ENCODE data around the gene ABHD12B. TPM values are rescaled to one million over a fixed set of nuclear protein-coding genes. Genes with fewer than 3 reads are reported as not detected.

Gene ABHD12B
- total and polyA plus RNA-seq, 9 of the 15 experiments (the other 6 are each of a cell fraction or from before 2014, with no cell fraction given) = not detected

GRCh38 chr14:50926851-50927386, 55.1 kb downstream of the ABHD12B start (continued):
- no peak for TF ChIP-seq ZBTB34 (CRISPR knock-in tag; IDR thresholded peaks at IDR 0.05)
- no peak for TF ChIP-seq TSC22D4 (tag; IDR thresholded peaks at IDR 0.05)
- TF ChIP-seq ETV1 (tag; conservative IDR thresholded peaks at IDR 0.05; ENCODE audit: low read depth) = peak; percentile 79
- TF ChIP-seq FOS (IDR thresholded peaks at IDR 0.05; ENCODE audit: extremely low read depth, insufficient read length) = no peak
- no peak for TF ChIP-seq ZBTB2 (IDR thresholded peaks at IDR 0.05)
- TF ChIP-seq JUNB (CRISPR knock-in tag; conservative IDR thresholded peaks at IDR 0.05) = no peak
- TF ChIP-seq ILK (tag; IDR thresholded peaks at IDR 0.05; ENCODE audit: borderline replicate concordance, low read depth) = no peak
- TF ChIP-seq MITF (IDR thresholded peaks at IDR 0.05) = peak; percentile 73; the same call in 1 of the 2 replicates
- TF ChIP-seq PHF8 (IDR thresholded peaks at IDR 0.05; ENCODE audit: borderline replicate concordance, low read length) = no peak
- TF ChIP-seq POLR2B (IDR thresholded peaks at IDR 0.05; ENCODE audit: low read depth, partially characterized antibody) = no peak
- no peak for TF ChIP-seq ZNF551 (CRISPR knock-in tag; IDR thresholded peaks at IDR 0.05)
- TF ChIP-seq ZFP1 (CRISPR knock-in tag; IDR thresholded peaks at IDR 0.05) = no peak
- TF ChIP-seq ZNF444 (CRISPR knock-in tag; IDR thresholded peaks at IDR 0.05) = no peak
- TF ChIP-seq ZNF431 (CRISPR knock-in tag; IDR thresholded peaks at IDR 0.05) = no peak
- no peak for TF ChIP-seq NUFIP1 (IDR thresholded peaks at IDR 0.05; ENCODE audit: partially characterized antibody)
- no peak for TF ChIP-seq ZNF311 (CRISPR knock-in tag; IDR thresholded peaks at IDR 0.05)
- peak; percentile 54; the same call in 1 of the 2 replicates for TF ChIP-seq CEBPB (tag; IDR thresholded peaks at IDR 0.05)
- no peak for TF ChIP-seq ZZZ3 (IDR thresholded peaks at IDR 0.05)
- no peak for TF ChIP-seq LCOR (CRISPR knock-in tag; IDR thresholded peaks at IDR 0.05)
- peak; percentile 62; the same call in 1 of the 2 replicates for TF ChIP-seq NFE2 (IDR thresholded peaks at IDR 0.05; ENCODE audit: low read depth)
- TF ChIP-seq SIN3A (IDR thresholded peaks at IDR 0.05; ENCODE audit: borderline replicate concordance in 2 of 2, control insufficient read depth in 1 of 2, low read depth in 2 of 2, low read length in 2 of 2) = no peak
- TF ChIP-seq, protein P1, sequence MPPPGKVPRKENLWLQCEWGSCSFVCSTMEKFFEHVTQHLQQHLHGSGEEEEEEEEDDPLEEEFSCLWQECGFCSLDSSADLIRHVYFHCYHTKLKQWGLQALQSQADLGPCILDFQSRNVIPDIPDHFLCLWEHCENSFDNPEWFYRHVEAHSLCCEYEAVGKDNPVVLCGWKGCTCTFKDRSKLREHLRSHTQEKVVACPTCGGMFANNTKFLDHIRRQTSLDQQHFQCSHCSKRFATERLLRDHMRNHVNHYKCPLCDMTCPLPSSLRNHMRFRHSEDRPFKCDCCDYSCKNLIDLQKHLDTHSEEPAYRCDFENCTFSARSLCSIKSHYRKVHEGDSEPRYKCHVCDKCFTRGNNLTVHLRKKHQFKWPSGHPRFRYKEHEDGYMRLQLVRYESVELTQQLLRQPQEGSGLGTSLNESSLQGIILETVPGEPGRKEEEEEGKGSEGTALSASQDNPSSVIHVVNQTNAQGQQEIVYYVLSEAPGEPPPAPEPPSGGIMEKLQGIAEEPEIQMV (tag; conservative IDR thresholded peaks at IDR 0.05; ENCODE audit: low read depth) = no peak
- no peak for TF ChIP-seq ZBED1 (IDR thresholded peaks at IDR 0.05)
- TF ChIP-seq SPI1 (IDR thresholded peaks at IDR 0.05; ENCODE audit: borderline replicate concordance, low read depth, low read length) = 0 out of 2 replicates have a peak, but pooled peaks have one; percentile 41
- no peak for TF ChIP-seq CSDE1 (IDR thresholded peaks at IDR 0.05)
- TF ChIP-seq MTA3 (IDR thresholded peaks at IDR 0.05; ENCODE audit: borderline replicate concordance) = no peak
